GM12865 (cell line): ENCODE data around the gene FGF11.
A peak's percentile ranks its signal among the peaks of the same experiment; 100 is the strongest.

Experiments used
- DNase-seq: peaks from one replicate; pipeline ENCODE4 v3.0.0; 2010; ENCODE audit warnings: low read depth
- H3K4me3 ChIP-seq: 2 replicates; pipeline ENCODE4 v1.5.1; 2011; ENCODE audit warnings: mild to moderate bottlenecking, low read depth, low read length, control low read depth
- TF ChIP-seq, protein P1 (sequence below): IDR thresholded peaks from 2 replicates; pipeline ENCODE4 v1.5.1; 2011; ENCODE audit warnings: low read length, control low read depth, low read depth, inconsistent platforms; ENCODE audit not compliant: insufficient read depth; ENCODE audit errors: missing control alignments

The FGF11 gene

GRCh38 chr17:7437950-7438614, 1.2 kb upstream of the FGF11 start:
- peak; percentile 39 for DNase-seq
- TF ChIP-seq, protein P1, sequence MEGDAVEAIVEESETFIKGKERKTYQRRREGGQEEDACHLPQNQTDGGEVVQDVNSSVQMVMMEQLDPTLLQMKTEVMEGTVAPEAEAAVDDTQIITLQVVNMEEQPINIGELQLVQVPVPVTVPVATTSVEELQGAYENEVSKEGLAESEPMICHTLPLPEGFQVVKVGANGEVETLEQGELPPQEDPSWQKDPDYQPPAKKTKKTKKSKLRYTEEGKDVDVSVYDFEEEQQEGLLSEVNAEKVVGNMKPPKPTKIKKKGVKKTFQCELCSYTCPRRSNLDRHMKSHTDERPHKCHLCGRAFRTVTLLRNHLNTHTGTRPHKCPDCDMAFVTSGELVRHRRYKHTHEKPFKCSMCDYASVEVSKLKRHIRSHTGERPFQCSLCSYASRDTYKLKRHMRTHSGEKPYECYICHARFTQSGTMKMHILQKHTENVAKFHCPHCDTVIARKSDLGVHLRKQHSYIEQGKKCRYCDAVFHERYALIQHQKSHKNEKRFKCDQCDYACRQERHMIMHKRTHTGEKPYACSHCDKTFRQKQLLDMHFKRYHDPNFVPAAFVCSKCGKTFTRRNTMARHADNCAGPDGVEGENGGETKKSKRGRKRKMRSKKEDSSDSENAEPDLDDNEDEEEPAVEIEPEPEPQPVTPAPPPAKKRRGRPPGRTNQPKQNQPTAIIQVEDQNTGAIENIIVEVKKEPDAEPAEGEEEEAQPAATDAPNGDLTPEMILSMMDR = no peak
- H3K4me3 ChIP-seq = peak overlapping the region; percentile 92

GRCh38 chr17:7438656-7439460, 454 bp upstream of the FGF11 start:
- H3K4me3 ChIP-seq = peak overlapping the region; percentile 92
- TF ChIP-seq, protein P1 = no peak
- no peak for DNase-seq

GRCh38 chr17:7440113-7440833, 961 bp downstream of the FGF11 start:
- H3K4me3 ChIP-seq = peak overlapping the region; percentile 92
- peak; percentile 58 for DNase-seq
- TF ChIP-seq, protein P1 = no peak

GRCh38 chr17:7440834-7441195, 1.5 kb downstream of the FGF11 start:
- H3K4me3 ChIP-seq = peak overlapping the region; percentile 92
- TF ChIP-seq, protein P1 = no peak
- DNase-seq = peak; percentile 51

DNA sequence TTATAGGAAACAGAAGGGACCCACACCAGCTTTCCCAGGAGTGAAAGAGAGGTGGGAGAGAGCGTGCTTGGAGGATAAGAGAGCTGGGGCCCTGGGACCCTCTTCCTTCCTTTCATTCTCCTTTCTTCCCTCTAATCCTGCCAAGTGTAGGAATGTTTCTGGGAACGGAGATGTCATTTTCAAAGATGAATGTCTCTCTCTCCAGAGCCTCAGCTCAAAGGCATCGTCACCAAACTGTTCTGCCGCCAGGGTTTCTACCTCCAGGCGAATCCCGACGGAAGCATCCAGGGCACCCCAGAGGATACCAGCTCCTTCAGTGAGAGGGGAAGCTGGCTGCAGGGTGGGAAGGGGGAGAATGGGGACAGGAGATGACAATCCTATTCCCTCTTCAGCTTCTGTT, 2.0 kb downstream of the FGF11 start:
- DNase-seq = no peak
- TF ChIP-seq, protein P1 = no peak
- peak overlapping the region; percentile 92 for H3K4me3 ChIP-seq

- TF ChIP-seq, protein P1 = no peak
- no peak overlapping the region for H3K4me3 ChIP-seq
- DNase-seq = no peak
Observed at GRCh38 chr17:7442142-7442541, 2.8 kb downstream of the FGF11 start.
